Stimulated activated naive CD4-positive, alpha-beta T cell treated with Interleukin-2 at 50 U/mL for 16 hours (primary cell): ENCODE results near the gene SERF2.
"Not testable (repeated sequence)": the region's sequence is repeated elsewhere in the genome, so short reads cannot be mapped to it uniquely, and the experiment has no call there.

Experiments used
- DNase-seq: peaks from one replicate; lab custom pipeline; 2025; lab: John Stamatoyannopoulos, UW

The SERF2 gene

DNA sequence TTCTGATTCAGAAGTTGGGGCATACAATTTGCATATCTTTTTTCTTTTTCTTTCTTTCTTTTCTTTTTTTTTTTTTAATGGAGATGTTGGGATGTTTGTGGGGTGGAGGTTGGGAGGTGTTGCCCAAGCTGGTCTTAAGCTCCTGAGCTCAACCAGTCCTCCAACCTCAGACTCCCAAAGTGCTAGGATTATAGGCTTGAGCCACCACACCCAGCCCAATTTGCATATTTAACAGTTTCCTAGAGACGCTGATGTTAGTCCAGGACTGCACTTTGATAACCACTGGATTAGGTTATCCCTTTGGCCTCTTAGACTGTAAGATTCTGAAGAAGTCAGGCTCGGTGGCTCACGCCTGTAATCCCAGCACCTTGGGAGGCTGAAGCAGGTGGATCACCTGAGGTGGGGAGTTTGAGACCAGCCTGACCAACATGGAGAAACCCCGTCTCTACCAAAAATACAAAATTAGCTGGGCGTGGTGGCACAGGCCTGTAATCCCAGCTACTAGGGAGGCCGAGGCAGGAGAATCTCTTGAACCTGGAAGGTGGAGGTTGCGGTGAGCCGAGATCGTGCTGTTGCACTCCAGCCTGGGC is 37.9 kb downstream of the SERF2 start:
- not testable (repeated sequence) for DNase-seq

DNA sequence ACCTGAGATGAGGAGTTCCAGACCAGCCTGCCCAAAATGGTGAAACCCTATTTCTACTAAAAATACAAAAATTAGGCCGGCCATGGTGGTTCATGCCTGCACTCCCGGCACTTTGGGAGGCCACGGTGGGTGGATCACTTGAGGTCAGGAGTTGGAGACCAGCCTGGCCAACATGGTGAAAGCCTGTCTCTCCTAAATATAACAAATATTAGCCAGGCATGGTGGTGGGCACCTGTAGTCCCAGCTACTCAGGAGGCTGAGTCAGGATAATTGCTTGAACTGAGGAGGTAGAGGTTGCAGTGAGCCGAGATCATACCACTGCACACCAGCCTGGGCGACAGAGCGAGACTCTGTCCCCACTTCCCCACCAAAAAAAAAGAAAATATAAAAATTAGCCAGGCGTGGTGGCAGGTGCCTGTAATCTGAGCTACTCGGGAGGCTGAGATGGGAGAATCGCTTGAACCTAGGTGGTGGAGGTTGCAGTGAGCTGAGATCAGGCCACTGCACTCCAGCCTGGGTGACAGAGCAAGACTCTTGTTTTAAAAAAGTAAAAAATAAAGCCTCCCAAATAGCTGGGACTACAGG is 38.7 kb downstream of the SERF2 start:
- not testable (repeated sequence) for DNase-seq

- not testable (repeated sequence) for DNase-seq
Measured at GRCh38 chr15:43831519-43832052, 39.5 kb downstream of the SERF2 start.

DNA sequence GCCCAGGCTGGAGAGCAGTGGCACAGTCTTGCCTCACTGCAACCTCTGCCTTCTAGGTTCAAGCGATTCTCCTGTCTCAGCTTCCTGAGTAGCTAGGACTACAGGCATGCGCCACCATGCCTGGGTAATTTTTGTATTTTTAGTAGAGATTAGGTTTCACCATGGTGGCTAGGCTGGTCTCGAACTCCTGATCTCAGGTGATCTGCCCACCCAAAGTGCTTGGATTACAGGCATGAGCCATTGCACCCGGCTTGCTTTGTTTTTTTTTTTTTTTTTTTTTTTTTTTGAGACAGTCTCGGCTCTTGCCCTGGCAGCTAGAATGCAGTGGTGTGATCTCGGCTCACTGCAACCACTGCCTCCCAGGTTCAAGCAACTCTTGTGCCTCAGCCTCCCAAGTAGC is 40.4 kb downstream of the SERF2 start:
- DNase-seq, result not testable (repeated sequence)

DNA sequence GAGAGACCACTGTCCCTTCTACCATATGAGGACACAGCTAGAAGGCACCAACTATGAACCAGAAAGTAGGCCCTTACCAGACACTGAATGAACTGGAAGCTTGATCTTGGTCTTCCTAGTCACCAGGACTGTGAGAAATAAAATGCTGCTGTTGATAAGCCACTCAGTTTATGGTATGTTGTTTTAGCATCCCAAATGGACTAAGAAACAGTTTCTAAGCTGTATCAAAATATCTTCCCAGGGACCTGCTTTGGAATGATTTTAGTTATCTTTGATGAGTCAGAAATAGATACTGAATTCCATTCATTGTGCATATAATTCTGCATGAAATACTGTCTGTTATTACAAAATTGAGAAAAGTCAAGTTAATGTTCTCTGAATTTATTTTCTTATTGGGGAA is 53.3 kb downstream of the SERF2 start:
- no peak for DNase-seq
